Suprapubic skin (tissue), 4 donors: ENCODE data around the gene EPS15. TPM values are rescaled to one million over a fixed set of nuclear protein-coding genes. Genes with fewer than 3 reads are reported as not detected.
"Not testable (repeated sequence)": the region's sequence is repeated elsewhere in the genome, so short reads cannot be mapped to it uniquely, and the experiment has no call there.

Source experiments
- DNase-seq, 2 donors: peaks; one replicate each; pipeline ENCODE4 v3.0.0-alpha.2; 2019; ENCODE audit warnings: low spot score in 2 of 2
- H3K27ac ChIP-seq: fragments of 200-600 bp; sonication (generic); one replicate; pipeline ENCODE4 v1.5.1; 2019
- H3K27me3 ChIP-seq: fragments of 200-600 bp; sonication (generic); one replicate; pipeline ENCODE4 v1.5.1; 2019
- H3K36me3 ChIP-seq: fragments of 200-600 bp; sonication (generic); one replicate; pipeline ENCODE4 v1.5.1; 2019
- H3K4me1 ChIP-seq: fragments of 200-600 bp; sonication (generic); one replicate; pipeline ENCODE4 v1.5.1; 2019
- H3K4me3 ChIP-seq: fragments of 200-600 bp; sonication (generic); one replicate; pipeline ENCODE4 v1.5.1; 2019; ENCODE audit warnings: mild to moderate bottlenecking
- H3K9me3 ChIP-seq: fragments of 200-600 bp; sonication (generic); one replicate; pipeline ENCODE4 v1.5.1; 2019
- CTCF ChIP-seq, 2 donors: fragments of 200-600 bp in 1 of 2; fragments of 450-650 bp in 1 of 2; sonication (generic) in 1 of 2; IDR thresholded peaks; one replicate each; pipeline ENCODE4 v1.5.1; 2016 to 2019; ENCODE audit warnings: antibody characterized with exemption in 2 of 2, mild to moderate bottlenecking in 1 of 2, moderate library complexity in 1 of 2
- EP300 ChIP-seq: sonication (generic); formaldehyde crosslinking; IDR thresholded peaks from one replicate; pipeline ENCODE4 v1.6.1; 2017; ENCODE audit warnings: antibody characterized with exemption
- POLR2A ChIP-seq, 2 donors: fragments of 450-650 bp; IDR thresholded peaks; one replicate each; pipeline ENCODE4 v1.6.1; 2017; ENCODE audit warnings: antibody characterized with exemption in 2 of 2, mild to moderate bottlenecking in 2 of 2, moderate library complexity in 2 of 2
- POLR2AphosphoS5 ChIP-seq, 3 donors: sonication (generic); formaldehyde crosslinking; IDR thresholded peaks; one replicate each; pipeline ENCODE4 v1.6.1; 2017; ENCODE audit warnings: antibody characterized with exemption in 3 of 3
- WGBS: methylation state at CpG from one replicate; pipeline ENCODE4 v1.1.5; 2018; 5-methylcytosine and 5-hydroxymethylcytosine counted together
- total RNA-seq, 4 donors: library from RNA; depleted of rRNA; stranded (reverse); fragments of >200 nt; gene quantifications; one replicate each; pipeline ENCODE4 v1.1.0, GENCODE V29; 2016

EPS15 gene
- total RNA-seq, 4 donors from 2014 or later = 57.1 to 127 (median 81.5) TPM

- no peak overlapping the region for H3K27ac ChIP-seq
- H3K9me3 ChIP-seq = no peaks in the 10 kb centered on the region
- DNase-seq = no peak
- H3K27me3 ChIP-seq = no peaks in the 10 kb centered on the region
- no peaks in the 10 kb centered on the region for H3K4me1 ChIP-seq
- no peak overlapping the region for H3K4me3 ChIP-seq
- H3K36me3 ChIP-seq = no peaks in the 10 kb centered on the region
- no peak for TF ChIP-seq POLR2AphosphoS5 (IDR thresholded peaks at IDR 0.05)
- 90% methylated on average over 4 of the region's 4 CpGs for WGBS
Measured at GRCh38 chr1:51542158-51542953, 23.3 kb upstream of the EPS15 start.

GRCh38 chr1:51541313-51542050 lies 22.4 kb upstream of the EPS15 start:
- H3K27ac ChIP-seq = no peak overlapping the region
- no peak for TF ChIP-seq EP300
- TF ChIP-seq POLR2A (IDR thresholded peaks at IDR 0.05) = no peak
- no peak for TF ChIP-seq CTCF (IDR thresholded peaks at IDR 0.05)
- no peak for TF ChIP-seq POLR2AphosphoS5 (IDR thresholded peaks at IDR 0.05)
- DNase-seq = no peak
- no peaks in the 10 kb centered on the region for H3K36me3 ChIP-seq
- no peaks in the 10 kb centered on the region for H3K9me3 ChIP-seq
- no peaks in the 10 kb centered on the region for H3K4me1 ChIP-seq
- WGBS = 78% methylated on average over 2 of the region's 2 CpGs
- H3K27me3 ChIP-seq = no peaks in the 10 kb centered on the region
- H3K4me3 ChIP-seq = no peak overlapping the region

- Histone ChIP-seq H3K36me3 (no peaks in the 10 kb centered on the region), H3K9me3 (no peaks in the 10 kb centered on the region), H3K4me3 (no peak overlapping the region), H3K27me3 (no peaks in the 10 kb centered on the region), H3K27ac (no peak overlapping the region), H3K4me1 (peaks cover 9% of the 10 kb centered on the region)
- DNase-seq = no peak
- TF ChIP-seq POLR2A (IDR thresholded peaks at IDR 0.05) = no peak
- WGBS = 100% methylated on average over 1 of the region's 1 CpG
Measured at GRCh38 chr1:51537568-51537967, 18.5 kb upstream of the EPS15 start.

GRCh38 chr1:51535006-51535592 lies 16.0 kb upstream of the EPS15 start:
- peak; percentile 52 to 55 for TF ChIP-seq CTCF (IDR thresholded peaks at IDR 0.05)
- TF ChIP-seq POLR2A (IDR thresholded peaks at IDR 0.05) = no peak
- DNase-seq = no peak
- Histone ChIP-seq H3K27me3 (no peaks in the 10 kb centered on the region), H3K27ac (no peak overlapping the region), H3K4me3 (no peak overlapping the region), H3K9me3 (no peaks in the 10 kb centered on the region), H3K36me3 (no peaks in the 10 kb centered on the region), H3K4me1 (peaks cover 9% of the 10 kb centered on the region)
- 20% methylated on average over 3 of the region's 3 CpGs for WGBS

GRCh38 chr1:51534447-51534846 lies 15.4 kb upstream of the EPS15 start:
- Histone ChIP-seq H3K27ac (no peak overlapping the region), H3K27me3 (no peaks in the 10 kb centered on the region), H3K4me1 (peaks cover 9% of the 10 kb centered on the region), H3K36me3 (no peaks in the 10 kb centered on the region), H3K4me3 (no peak overlapping the region), H3K9me3 (no peaks in the 10 kb centered on the region)
- no peak for TF ChIP-seq EP300
- TF ChIP-seq POLR2AphosphoS5 (IDR thresholded peaks at IDR 0.05) = no peak
- TF ChIP-seq CTCF (IDR thresholded peaks at IDR 0.05) = no peak
- no peak for TF ChIP-seq POLR2A (IDR thresholded peaks at IDR 0.05)
- no peak for DNase-seq
- WGBS = 67% methylated on average over 3 of the region's 3 CpGs

- DNase-seq = no peak
Measured at GRCh38 chr1:51532853-51533252, 13.8 kb upstream of the EPS15 start.

GRCh38 chr1:51530447-51530846 lies 11.4 kb upstream of the EPS15 start:
- H3K9me3 ChIP-seq, H3K27me3 ChIP-seq, H3K36me3 ChIP-seq, H3K4me3 ChIP-seq, H3K27ac ChIP-seq, H3K4me1 ChIP-seq, DNase-seq: not testable (repeated sequence)
- WGBS = 96% methylated on average over 4 of the region's 4 CpGs

More at GRCh38 chr1:51532853-51533252, 13.8 kb upstream of the EPS15 start:
- Histone ChIP-seq H3K27me3 (no peaks in the 10 kb centered on the region), H3K27ac (no peak overlapping the region), H3K36me3 (no peaks in the 10 kb centered on the region), H3K4me1 (peaks cover 9% of the 10 kb centered on the region), H3K4me3 (no peak overlapping the region), H3K9me3 (no peaks in the 10 kb centered on the region)
- WGBS = 97% methylated on average over 1 of the region's 1 CpG
- TF ChIP-seq EP300 = no peak
- no peak for TF ChIP-seq POLR2AphosphoS5 (IDR thresholded peaks at IDR 0.05)
- TF ChIP-seq CTCF (IDR thresholded peaks at IDR 0.05) = no peak
- TF ChIP-seq POLR2A (IDR thresholded peaks at IDR 0.05) = no peak
